HPDE6-E6E7 (cell line): ENCODE data around the gene MTMR6.

Experiments
- DNase-seq: peaks from one replicate; pipeline ENCODE4 v3.0.0; 2011; ENCODE audit warnings: missing footprints; ENCODE audit errors: extremely low spot score

The MTMR6 gene

GRCh38 chr13:25217023-25217885 is 70.0 kb downstream of the MTMR6 start:
- no peak for DNase-seq

GRCh38 chr13:25215253-25215575 is 72.1 kb downstream of the MTMR6 start:
- DNase-seq = no peak

GRCh38 chr13:25214491-25215252 is 72.6 kb downstream of the MTMR6 start:
- DNase-seq = no peak

GRCh38 chr13:25213715-25214114 is 73.6 kb downstream of the MTMR6 start:
- peak; percentile 17 for DNase-seq

- DNase-seq = no peak
Observed at GRCh38 chr13:25210842-25211569, 76.3 kb downstream of the MTMR6 start.

GRCh38 chr13:25207291-25207810 is 79.9 kb downstream of the MTMR6 start:
- DNase-seq = no peak

- DNase-seq = no peak
Observed at GRCh38 chr13:25204863-25205262, 82.4 kb downstream of the MTMR6 start.

GRCh38 chr13:25203127-25203740 is 84.1 kb downstream of the MTMR6 start:
- DNase-seq = no peak

GRCh38 chr13:25200783-25201182 is 86.5 kb downstream of the MTMR6 start:
- no peak for DNase-seq

GRCh38 chr13:25198647-25199046 is 88.6 kb downstream of the MTMR6 start:
- DNase-seq = no peak

GRCh38 chr13:25196971-25197370 is 90.3 kb downstream of the MTMR6 start:
- no peak for DNase-seq
